Mammary epithelial cell (primary cell): Measurements from ENCODE around the gene CHKB.

ENCODE experiments used
- EZH2 ChIP-seq: IDR thresholded peaks from 2 replicates; pipeline ENCODE4 v1.6.1; 2012; ENCODE audit warnings: low read length, inconsistent platforms, borderline replicate concordance
- TF ChIP-seq, protein P1 (sequence below), 2 donors: IDR thresholded peaks in 1 of 2; conservative IDR thresholded peaks in 1 of 2; 2 replicates each; pipeline ENCODE4 v1.5.1; 2011 to 2012; ENCODE audit warnings: inconsistent platforms in 2 of 2, low read length in 2 of 2, mild to moderate bottlenecking in 2 of 2, control low read depth in 1 of 2, low read depth in 1 of 2; ENCODE audit not compliant: insufficient read depth in 1 of 2; ENCODE audit errors: extremely low read depth in 1 of 2

DNA sequence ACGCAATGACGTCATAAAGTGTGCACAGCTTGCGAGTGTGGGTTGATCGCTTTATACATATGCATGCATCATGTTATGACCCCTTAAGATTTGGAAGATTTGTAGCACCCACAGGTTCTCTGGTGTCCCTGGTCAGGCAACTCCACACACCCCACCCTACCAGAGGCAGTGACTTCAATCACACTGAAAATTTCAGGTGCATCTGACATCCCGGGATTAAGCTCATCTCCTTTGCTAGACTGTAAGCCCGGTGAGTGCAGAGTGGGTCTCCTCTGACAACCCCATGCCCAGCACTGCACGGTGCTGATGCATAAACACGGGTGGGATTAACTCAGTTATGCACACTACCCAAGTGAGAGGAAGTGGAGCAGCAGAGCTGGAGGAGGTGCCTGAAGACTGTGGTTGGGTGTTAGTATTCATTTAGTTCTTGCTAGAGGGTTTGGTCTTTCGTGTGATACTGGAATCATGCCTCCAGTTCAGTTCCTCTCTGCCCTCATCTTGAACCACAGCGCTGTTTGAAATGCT, 38.8 kb upstream of the CHKB start:
- TF ChIP-seq, protein P1, sequence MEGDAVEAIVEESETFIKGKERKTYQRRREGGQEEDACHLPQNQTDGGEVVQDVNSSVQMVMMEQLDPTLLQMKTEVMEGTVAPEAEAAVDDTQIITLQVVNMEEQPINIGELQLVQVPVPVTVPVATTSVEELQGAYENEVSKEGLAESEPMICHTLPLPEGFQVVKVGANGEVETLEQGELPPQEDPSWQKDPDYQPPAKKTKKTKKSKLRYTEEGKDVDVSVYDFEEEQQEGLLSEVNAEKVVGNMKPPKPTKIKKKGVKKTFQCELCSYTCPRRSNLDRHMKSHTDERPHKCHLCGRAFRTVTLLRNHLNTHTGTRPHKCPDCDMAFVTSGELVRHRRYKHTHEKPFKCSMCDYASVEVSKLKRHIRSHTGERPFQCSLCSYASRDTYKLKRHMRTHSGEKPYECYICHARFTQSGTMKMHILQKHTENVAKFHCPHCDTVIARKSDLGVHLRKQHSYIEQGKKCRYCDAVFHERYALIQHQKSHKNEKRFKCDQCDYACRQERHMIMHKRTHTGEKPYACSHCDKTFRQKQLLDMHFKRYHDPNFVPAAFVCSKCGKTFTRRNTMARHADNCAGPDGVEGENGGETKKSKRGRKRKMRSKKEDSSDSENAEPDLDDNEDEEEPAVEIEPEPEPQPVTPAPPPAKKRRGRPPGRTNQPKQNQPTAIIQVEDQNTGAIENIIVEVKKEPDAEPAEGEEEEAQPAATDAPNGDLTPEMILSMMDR (conservative IDR thresholded peaks at IDR 0.05 in 1 of 2, IDR thresholded peaks at IDR 0.05 in 1 of 2; ENCODE audit: extremely low read depth in 1 of 2, insufficient read depth in 1 of 2, low read depth in 1 of 2, low read length in 2 of 2), result no peak
- TF ChIP-seq EZH2, result no peak
